ENCODE measurements around the gene SMDT1. TPM values are rescaled to one million over a fixed set of nuclear protein-coding genes. Genes with fewer than 3 reads are reported as not detected.
A peak's percentile ranks its signal among the peaks of the same experiment; 100 is the strongest.

SMDT1 gene
- total and polyA plus RNA-seq, 9 of the 15 experiments (the other 6 are each of a cell fraction or from before 2014, with no cell fraction given): 7.9 to 65.2 (median 14.3) TPM

DNA sequence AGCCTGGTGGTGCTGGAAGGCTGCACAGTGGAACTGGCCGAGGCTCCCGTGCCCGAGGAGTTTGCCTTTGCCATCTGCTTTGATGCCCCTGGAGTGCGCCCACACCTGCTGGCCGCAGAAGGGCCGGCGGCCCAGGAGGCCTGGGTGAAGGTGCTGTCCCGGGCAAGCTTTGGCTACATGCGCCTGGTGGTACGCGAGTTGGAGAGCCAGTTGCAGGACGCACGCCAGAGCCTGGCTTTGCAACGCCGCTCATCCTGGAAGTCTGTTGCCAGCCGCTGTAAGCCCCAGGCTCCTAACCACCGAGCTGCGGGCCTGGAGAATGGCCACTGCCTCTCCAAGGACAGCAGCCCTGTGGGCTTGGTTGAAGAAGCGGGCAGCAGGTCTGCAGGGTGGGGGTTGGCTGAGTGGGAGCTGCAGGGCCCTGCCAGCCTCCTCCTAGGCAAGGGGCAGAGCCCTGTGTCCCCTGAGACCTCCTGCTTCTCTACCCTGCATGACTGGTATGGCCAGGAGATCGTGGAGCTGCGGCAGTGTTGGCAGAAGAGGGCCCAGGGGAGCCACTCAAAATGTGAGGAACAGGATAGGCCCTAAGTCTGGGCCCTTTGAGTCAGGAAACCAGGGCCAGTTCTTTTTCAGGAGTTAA, 1.9 kb upstream of the SMDT1 start:
- WGBS (ENCODE audit: insufficient coverage, low coverage, missing lambda C conversion rate): 88% methylated on average over 6 of the region's 21 CpGs
- no peak overlapping the region for H3K27ac ChIP-seq (ENCODE audit: extremely low read depth, low read depth, low read length)
- H3K79me2 ChIP-seq (ENCODE audit: control insufficient read depth, insufficient read depth, low read length): peaks cover 15% of the 10 kb centered on the region
- no TSS peak for BruUV-seq (replicated peaks)
- DNase-seq (ENCODE audit: extremely low read depth in 1 of 4, low spot score in 3 of 4): no peak
- no peaks in the 10 kb centered on the region for H4K20me1 ChIP-seq (replicated peaks; ENCODE audit: control insufficient read depth, insufficient read depth, low read length)
- no peak for ATAC-seq
- in situ Hi-C loops (cut with MboI) (no loop called here), intact Hi-C loops (cut with micrococcal nuclease) (loop anchor here (10.0 kb wide), 1 partner anchor 113 kb away; the partner anchor contains the start of gene SEPTIN3)
- H3K4me2 ChIP-seq (ENCODE audit: insufficient read depth, low read length): no peak overlapping the region
- peak overlapping the region; percentile 96; the same call in 1 of the 2 replicates for H2AFZ ChIP-seq (ENCODE audit: low read depth, low read length)
- no peak for FAIRE-seq
- no peaks in the 10 kb centered on the region for H3K9me1 ChIP-seq (ENCODE audit: control insufficient read depth, insufficient read depth, low read length)
- H3K4me3 ChIP-seq: no peak overlapping the region
- H3K27me3 ChIP-seq (ENCODE audit: control insufficient read depth in 2 of 2, insufficient read depth in 2 of 2, low read length in 2 of 2): no peaks in the 10 kb centered on the region
- ChIA-PET CTCF (ENCODE audit: low intra/inter-chr PET ratio) (no interaction called here), POLR2A (interaction anchor here (2.0 to 3.8 kb wide), 2 partner anchors 8 to 13 kb away, joined by 5 to 43 read pairs; partner anchors contain the start of gene NDUFA6)
- peaks cover 11 to 30% of the 10 kb centered on the region in 2 experiments for H3K4me1 ChIP-seq (replicated peaks in 1 of 2; ENCODE audit: control insufficient read depth in 2 of 2, insufficient read depth in 2 of 2, low read length in 2 of 2)
- no peaks in the 10 kb centered on the region for H3K9me3 ChIP-seq (replicated peaks; ENCODE audit: control insufficient read depth, insufficient read depth, low read depth, low read length)
- TF ChIP-seq ZNF561 (CRISPR knock-in tag; conservative IDR thresholded peaks at IDR 0.05) (no peak), PRPF4 (IDR thresholded peaks at IDR 0.05; ENCODE audit: insufficient read depth, low read depth, low read length, poor library complexity, severe bottlenecking) (no peak), RBFOX2 (IDR thresholded peaks at IDR 0.05; ENCODE audit: low read depth, low read length) (0 out of 2 replicates have a peak, but pooled peaks have one; percentile 15), L3MBTL2 (IDR thresholded peaks at IDR 0.05) (no peak)
- no peak overlapping the region for H3K9ac ChIP-seq (ENCODE audit: insufficient read depth in 1 of 2, low read depth in 2 of 2, low read length in 2 of 2)
- H3K36me3 ChIP-seq (ENCODE audit: control insufficient read depth, insufficient read depth, low read length): peaks cover 8% of the 10 kb centered on the region; the same call in 2 of the 3 replicates

All from K562 (cell line).